T-helper 1 cell treated with Interleukin-12 subunit alpha and Interleukin-12 subunit beta and Interleukin-4 antibody, amounts not matched to agents 30 μg/mL and 1 μg/mL, for 36 hours (primary cell): ENCODE measurements around the gene SUMO3.

Experiments
- H3K27ac Mint-ChIP-seq: one replicate; pipeline ENCODE4 v1.8.0; 2021; ENCODE audit warnings: mild to moderate bottlenecking, mixed read lengths
- H3K27me3 Mint-ChIP-seq: one replicate; pipeline ENCODE4 v1.8.0; 2021; ENCODE audit warnings: low read depth, mixed read lengths
- H3K36me3 Mint-ChIP-seq: one replicate; pipeline ENCODE4 v1.8.0; 2021; ENCODE audit warnings: low read depth, mixed read lengths
- H3K4me1 Mint-ChIP-seq: one replicate; pipeline ENCODE4 v1.8.0; 2021; ENCODE audit warnings: low read depth, mixed read lengths
- H3K4me3 Mint-ChIP-seq: one replicate; pipeline ENCODE4 v1.8.0; 2021; ENCODE audit warnings: mild to moderate bottlenecking, moderate library complexity, mixed read lengths
- H3K9me3 Mint-ChIP-seq: one replicate; pipeline ENCODE4 v1.8.0; 2021; ENCODE audit warnings: mixed read lengths

The SUMO3 gene

GRCh38 chr21:44760376-44760775 is 57.5 kb downstream of the SUMO3 start:
- Mint-ChIP-seq H3K27ac (no peak overlapping the region), H3K4me3 (no peak overlapping the region), H3K9me3 (no peaks in the 10 kb centered on the region)

GRCh38 chr21:44759628-44760285 is 58.1 kb downstream of the SUMO3 start:
- no peaks in the 10 kb centered on the region for H3K27me3 Mint-ChIP-seq
- no peak overlapping the region for H3K4me3 Mint-ChIP-seq
- no peak overlapping the region for H3K27ac Mint-ChIP-seq
- no peaks in the 10 kb centered on the region for H3K9me3 Mint-ChIP-seq
- no peaks in the 10 kb centered on the region for H3K36me3 Mint-ChIP-seq
- H3K4me1 Mint-ChIP-seq, result no peaks in the 10 kb centered on the region

More at GRCh38 chr21:44760376-44760775, 57.5 kb downstream of the SUMO3 start:
- no peaks in the 10 kb centered on the region for H3K27me3 Mint-ChIP-seq
- H3K36me3 Mint-ChIP-seq, result no peaks in the 10 kb centered on the region
- peaks cover 5% of the 10 kb centered on the region for H3K4me1 Mint-ChIP-seq

GRCh38 chr21:44758781-44759627 is 58.9 kb downstream of the SUMO3 start:
- Mint-ChIP-seq H3K27ac (no peak overlapping the region), H3K4me1 (no peaks in the 10 kb centered on the region)

GRCh38 chr21:44758141-44758561 is 59.7 kb downstream of the SUMO3 start:
- Mint-ChIP-seq H3K27ac (no peak overlapping the region), H3K36me3 (no peaks in the 10 kb centered on the region), H3K4me1 (no peaks in the 10 kb centered on the region), H3K27me3 (no peaks in the 10 kb centered on the region), H3K9me3 (no peaks in the 10 kb centered on the region), H3K4me3 (no peak overlapping the region)

More at GRCh38 chr21:44758781-44759627, 58.9 kb downstream of the SUMO3 start:
- Mint-ChIP-seq H3K27me3 (no peaks in the 10 kb centered on the region), H3K36me3 (no peaks in the 10 kb centered on the region), H3K4me3 (no peak overlapping the region), H3K9me3 (no peaks in the 10 kb centered on the region)

GRCh38 chr21:44757731-44758130 is 60.1 kb downstream of the SUMO3 start:
- no peaks in the 10 kb centered on the region for H3K4me1 Mint-ChIP-seq
- H3K4me3 Mint-ChIP-seq, result no peak overlapping the region
- no peaks in the 10 kb centered on the region for H3K27me3 Mint-ChIP-seq
- no peaks in the 10 kb centered on the region for H3K36me3 Mint-ChIP-seq
- no peaks in the 10 kb centered on the region for H3K9me3 Mint-ChIP-seq
- no peak overlapping the region for H3K27ac Mint-ChIP-seq

- Mint-ChIP-seq H3K4me1 (no peaks in the 10 kb centered on the region), H3K9me3 (no peaks in the 10 kb centered on the region), H3K4me3 (no peak overlapping the region), H3K27ac (no peak overlapping the region), H3K36me3 (no peaks in the 10 kb centered on the region), H3K27me3 (no peaks in the 10 kb centered on the region)
These were observed 61.3 kb downstream of the SUMO3 start for GRCh38 chr21:44756423-44757185.
